ENCODE data around the gene HIKESHI. TPM values are rescaled to one million over a fixed set of nuclear protein-coding genes. Genes with fewer than 3 reads are reported as not detected.

Gene HIKESHI
- polyA plus RNA-seq, 1 donor, result 33.6 TPM

GRCh38 chr11:86374586-86374985, 72.5 kb downstream of the HIKESHI start, which contains the start of gene CCDC81:
TSS of gene CCDC81 (plus strand) at chr11:86374887. CDS start at chr11:86375164, 277 bp downstream.
- no peak for DNase-seq (ENCODE audit: low read depth)

GRCh38 chr11:86377972-86378371, 75.9 kb downstream of the HIKESHI start:
- no peak for DNase-seq (ENCODE audit: low read depth)

GRCh38 chr11:86380295-86381059, 78.4 kb downstream of the HIKESHI start:
- no peak for DNase-seq (ENCODE audit: low read depth)

DNA sequence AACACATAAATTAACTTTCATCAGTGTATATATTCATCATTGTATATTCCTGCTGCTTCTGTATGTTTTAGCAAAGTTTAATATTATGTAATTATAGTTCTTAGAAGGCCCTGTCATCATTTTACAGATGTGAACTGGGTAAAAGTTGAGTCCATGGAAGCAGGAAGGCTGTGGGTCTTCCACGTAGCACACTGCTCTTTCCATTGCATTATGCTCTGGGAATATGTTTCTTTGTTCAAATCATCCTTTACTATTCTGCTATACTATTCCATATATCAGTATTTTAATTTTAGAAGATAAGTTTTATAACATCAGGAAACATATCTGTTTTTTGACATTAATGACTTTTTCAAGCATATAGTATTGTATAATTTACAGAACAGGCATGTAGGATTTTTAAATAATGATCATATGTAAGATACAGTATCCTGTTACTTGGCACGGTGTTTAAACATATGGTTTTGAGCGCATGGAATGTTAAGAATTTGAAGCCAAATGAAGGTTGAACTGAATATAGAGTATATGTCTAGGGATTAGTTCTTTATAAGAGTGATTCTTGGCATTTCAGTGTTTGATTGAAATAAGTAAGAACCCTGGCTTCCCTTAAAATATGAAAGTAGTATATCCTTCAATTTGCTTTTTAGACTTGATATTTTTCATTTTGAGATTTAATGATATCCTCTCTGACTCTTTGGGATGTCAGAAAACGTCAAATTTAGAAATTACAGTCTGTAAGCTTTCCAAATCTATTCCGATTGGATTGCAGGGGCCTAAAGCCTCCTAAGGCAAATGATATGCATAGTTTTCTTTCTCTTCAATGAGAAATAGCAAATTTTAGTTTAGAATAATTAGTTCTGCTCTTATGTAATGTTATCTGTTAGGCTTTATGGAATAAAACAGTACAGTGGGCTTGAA, 81.3 kb downstream of the HIKESHI start:
- no peak for DNase-seq (ENCODE audit: low read depth)

DNA sequence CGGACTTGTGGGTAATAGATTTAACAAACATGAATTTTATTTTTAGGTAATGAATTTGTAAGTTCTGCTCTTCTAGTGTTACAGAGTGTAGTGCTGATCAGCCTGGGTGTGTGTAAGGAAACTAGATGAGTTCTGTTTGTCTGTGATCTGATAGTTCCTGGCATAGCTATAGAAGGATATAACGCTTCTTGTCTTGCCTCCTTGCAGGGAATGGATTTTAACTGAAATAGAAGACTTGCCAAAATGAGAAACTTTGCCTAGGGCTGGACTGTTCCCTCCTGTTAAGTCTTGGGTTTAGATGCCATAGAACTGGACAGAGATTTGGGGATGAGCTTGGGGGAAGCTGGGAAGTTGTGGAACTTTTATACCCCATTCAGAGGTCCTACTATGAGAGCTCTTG, 84.2 kb downstream of the HIKESHI start:
- DNase-seq (ENCODE audit: low read depth), result no peak

GRCh38 chr11:86386746-86387145, 84.7 kb downstream of the HIKESHI start:
- DNase-seq (ENCODE audit: low read depth), result no peak

- no peak for DNase-seq (ENCODE audit: low read depth)
Observed at GRCh38 chr11:86388198-86388597, 86.2 kb downstream of the HIKESHI start.

DNA sequence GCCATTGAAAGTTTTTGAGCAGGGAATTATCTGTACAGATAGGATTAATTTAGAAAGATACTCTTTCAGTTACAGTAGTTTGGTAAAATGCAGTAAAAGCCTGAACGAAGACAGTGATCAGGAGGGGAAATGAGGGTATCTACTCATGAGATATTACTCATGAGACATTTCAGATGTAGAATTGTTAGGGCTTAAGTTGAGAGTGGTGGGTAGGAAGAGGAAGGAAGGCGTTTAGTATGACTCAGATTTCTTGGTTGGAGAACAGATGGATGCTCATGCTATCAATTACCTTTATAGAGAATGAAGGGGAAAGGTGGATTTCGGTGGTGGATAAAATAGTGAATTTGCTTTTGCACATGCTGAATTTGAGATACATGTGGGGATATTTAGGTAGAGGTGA, 88.4 kb downstream of the HIKESHI start:
- DNase-seq (ENCODE audit: low read depth), result no peak

- no peak for DNase-seq (ENCODE audit: low read depth)
Observed at GRCh38 chr11:86395061-86395551, 93.1 kb downstream of the HIKESHI start.

Other genes with a start within 250 kb of the HIKESHI start
- gene PICALM, start 233.2 kb upstream of the HIKESHI start, polyA plus RNA-seq (ENCODE audit: insufficient read length), result 121 TPM
- gene EED, start 57.5 kb upstream of the HIKESHI start, polyA plus RNA-seq (ENCODE audit: insufficient read length), result 17.9 TPM
- gene CCDC81, start 72.6 kb downstream of the HIKESHI start, polyA plus RNA-seq (ENCODE audit: insufficient read length), result 0.76 TPM

Measured in forelimb muscle (tissue), 1 donor.